ENCODE results near the gene PRKCD. TPM values are rescaled to one million over a fixed set of nuclear protein-coding genes. Genes with fewer than 3 reads are reported as not detected.

Gene PRKCD
- total RNA-seq, 1 donor from 2014 or later, result 24.0 TPM

GRCh38 chr3:53236112-53236841 is 75.3 kb downstream of the PRKCD start:
- H3K36me3 Mint-ChIP-seq, result peaks cover 12% of the 10 kb centered on the region
- H3K27ac Mint-ChIP-seq, result no peak overlapping the region
- no peaks in the 10 kb centered on the region for H3K9me3 Mint-ChIP-seq
- no peak overlapping the region for H3K4me3 Mint-ChIP-seq
- peaks cover 5% of the 10 kb centered on the region for H3K4me1 Mint-ChIP-seq (ENCODE audit: unreplicated experiment)
- DNase-seq (ENCODE audit: extremely low spot score, unreplicated experiment), result no peak
- TF ChIP-seq, protein P1, sequence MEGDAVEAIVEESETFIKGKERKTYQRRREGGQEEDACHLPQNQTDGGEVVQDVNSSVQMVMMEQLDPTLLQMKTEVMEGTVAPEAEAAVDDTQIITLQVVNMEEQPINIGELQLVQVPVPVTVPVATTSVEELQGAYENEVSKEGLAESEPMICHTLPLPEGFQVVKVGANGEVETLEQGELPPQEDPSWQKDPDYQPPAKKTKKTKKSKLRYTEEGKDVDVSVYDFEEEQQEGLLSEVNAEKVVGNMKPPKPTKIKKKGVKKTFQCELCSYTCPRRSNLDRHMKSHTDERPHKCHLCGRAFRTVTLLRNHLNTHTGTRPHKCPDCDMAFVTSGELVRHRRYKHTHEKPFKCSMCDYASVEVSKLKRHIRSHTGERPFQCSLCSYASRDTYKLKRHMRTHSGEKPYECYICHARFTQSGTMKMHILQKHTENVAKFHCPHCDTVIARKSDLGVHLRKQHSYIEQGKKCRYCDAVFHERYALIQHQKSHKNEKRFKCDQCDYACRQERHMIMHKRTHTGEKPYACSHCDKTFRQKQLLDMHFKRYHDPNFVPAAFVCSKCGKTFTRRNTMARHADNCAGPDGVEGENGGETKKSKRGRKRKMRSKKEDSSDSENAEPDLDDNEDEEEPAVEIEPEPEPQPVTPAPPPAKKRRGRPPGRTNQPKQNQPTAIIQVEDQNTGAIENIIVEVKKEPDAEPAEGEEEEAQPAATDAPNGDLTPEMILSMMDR (conservative IDR thresholded peaks at IDR 0.05), result no peak
- no peaks in the 10 kb centered on the region for H3K27me3 Mint-ChIP-seq

DNA sequence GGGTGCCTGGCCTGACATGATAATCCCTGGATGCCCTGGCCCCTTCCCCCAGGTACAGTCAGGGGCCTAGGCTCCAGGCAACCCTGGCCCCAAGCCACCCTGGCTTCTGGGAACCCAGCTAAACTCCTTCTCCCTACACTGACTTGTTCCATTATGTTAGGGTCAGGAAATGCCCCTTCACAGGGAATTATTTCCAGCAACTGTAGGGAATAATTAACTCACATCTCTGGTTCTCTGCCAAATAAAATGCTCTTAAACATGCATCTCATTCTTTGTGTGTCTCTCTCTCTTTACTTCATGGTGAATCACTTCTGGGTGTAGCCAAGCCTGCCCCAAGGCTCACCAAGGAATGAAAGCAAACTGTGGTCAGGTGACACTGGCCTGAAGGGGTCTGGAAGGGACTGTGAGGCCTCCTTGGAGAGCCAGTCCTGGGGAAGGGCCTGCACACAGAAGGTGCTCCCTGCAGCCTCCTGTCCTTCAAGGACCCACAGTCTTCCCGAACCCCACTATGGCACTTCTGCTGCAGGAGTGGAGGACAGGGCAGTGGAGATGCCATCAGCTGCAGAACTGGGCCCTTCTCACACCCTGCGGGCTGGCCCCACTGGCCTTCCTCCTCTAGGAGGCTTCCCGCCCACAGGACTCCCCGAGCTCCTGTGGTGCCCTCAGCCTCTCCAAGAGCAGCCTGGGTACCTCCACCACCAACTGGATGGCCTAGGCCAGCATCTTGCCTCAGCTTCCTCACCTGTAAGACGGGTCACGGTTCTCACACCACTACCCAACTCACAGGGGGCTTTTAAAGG is 77.2 kb downstream of the PRKCD start:
- Mint-ChIP-seq H3K27ac (peak overlapping the region; percentile 88), H3K36me3 (peaks cover 12% of the 10 kb centered on the region), H3K4me1 (ENCODE audit: unreplicated experiment) (peaks cover 14% of the 10 kb centered on the region), H3K4me3 (peak overlapping the region; percentile 53), H3K27me3 (no peaks in the 10 kb centered on the region), H3K9me3 (no peaks in the 10 kb centered on the region)
- DNase-seq (ENCODE audit: extremely low spot score, unreplicated experiment), result no peak
- TF ChIP-seq, protein P1 (conservative IDR thresholded peaks at IDR 0.05), result no peak

DNA sequence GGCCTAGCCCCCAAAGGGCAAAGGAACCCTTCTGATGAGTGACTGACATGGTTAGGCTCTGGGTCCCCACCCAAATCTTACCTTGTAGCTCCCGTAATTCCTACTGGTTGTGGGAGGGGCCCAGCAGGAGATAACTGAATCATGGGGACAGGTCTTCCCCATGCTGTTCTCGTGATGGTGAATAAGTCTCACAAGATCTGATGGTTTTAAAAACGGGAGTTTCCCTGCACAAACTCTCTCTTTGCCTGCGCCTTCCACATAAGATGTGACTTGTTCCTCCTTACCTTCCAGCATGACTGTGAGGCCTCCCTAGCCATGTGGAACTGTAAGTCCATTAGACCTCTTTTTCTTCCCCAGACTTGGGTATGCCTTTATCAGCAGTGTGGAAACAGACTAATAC is 77.9 kb downstream of the PRKCD start:
- Mint-ChIP-seq H3K4me3 (no peak overlapping the region), H3K9me3 (no peaks in the 10 kb centered on the region), H3K36me3 (peaks cover 9% of the 10 kb centered on the region), H3K27me3 (no peaks in the 10 kb centered on the region), H3K27ac (no peak overlapping the region), H3K4me1 (ENCODE audit: unreplicated experiment) (peaks cover 21% of the 10 kb centered on the region)
- DNase-seq (ENCODE audit: extremely low spot score, unreplicated experiment), result no peak
- TF ChIP-seq, protein P1 (conservative IDR thresholded peaks at IDR 0.05), result no peak

- no peak overlapping the region for H3K27ac Mint-ChIP-seq
- peaks cover 9% of the 10 kb centered on the region for H3K36me3 Mint-ChIP-seq
- DNase-seq (ENCODE audit: extremely low spot score, unreplicated experiment), result no peak
- no peak overlapping the region for H3K4me3 Mint-ChIP-seq
- H3K27me3 Mint-ChIP-seq, result no peaks in the 10 kb centered on the region
- H3K4me1 Mint-ChIP-seq (ENCODE audit: unreplicated experiment), result peaks cover 21% of the 10 kb centered on the region
- TF ChIP-seq, protein P1 (conservative IDR thresholded peaks at IDR 0.05), result no peak
- H3K9me3 Mint-ChIP-seq, result no peaks in the 10 kb centered on the region
Measured at GRCh38 chr3:53239800-53240199, 78.8 kb downstream of the PRKCD start.

- peaks cover 16% of the 10 kb centered on the region for H3K36me3 Mint-ChIP-seq
Measured at GRCh38 chr3:53240989-53241972, 80.3 kb downstream of the PRKCD start.

More at GRCh38 chr3:53240989-53241972, 80.3 kb downstream of the PRKCD start:
- peaks cover 21% of the 10 kb centered on the region for H3K4me1 Mint-ChIP-seq (ENCODE audit: unreplicated experiment)
- H3K4me3 Mint-ChIP-seq, result no peak overlapping the region
- no peaks in the 10 kb centered on the region for H3K27me3 Mint-ChIP-seq
- H3K9me3 Mint-ChIP-seq, result no peaks in the 10 kb centered on the region
- H3K27ac Mint-ChIP-seq, result no peak overlapping the region
- DNase-seq (ENCODE audit: extremely low spot score, unreplicated experiment), result no peak
- TF ChIP-seq, protein P1 (conservative IDR thresholded peaks at IDR 0.05), result no peak

Measured in type B pancreatic cell (in vitro differentiated cells).